Prostate gland (tissue), 2 donors: Measurements from ENCODE around the gene EXD3. TPM values are rescaled to one million over a fixed set of nuclear protein-coding genes. Genes with fewer than 3 reads are reported as not detected.

Source experiments
- DNase-seq: peaks from one replicate; pipeline ENCODE4 v3.0.0-alpha.2; 2019; ENCODE audit warnings: low spot score
- H3K27ac ChIP-seq, 2 donors: fragments of 200-600 bp; sonication (generic); 2 replicates each; pipeline ENCODE4 v1.5.1; 2017 to 2019
- H3K27me3 ChIP-seq: fragments of 200-600 bp; sonication (generic); replicated peaks from 2 replicates; pipeline ENCODE4 v1.5.1; 2019; ENCODE audit not compliant: insufficient read depth
- H3K36me3 ChIP-seq, 2 donors: fragments of 200-600 bp; sonication (generic); 1 replicate in 1 of 2; 2 replicates in 1 of 2; pipeline versions ENCODE4 v1.5.1 to v1.8.1; 2017 to 2019
- H3K4me1 ChIP-seq: fragments of 200-600 bp; sonication (generic); replicated peaks from 2 replicates; pipeline ENCODE4 v1.5.1; 2019
- H3K4me3 ChIP-seq, 2 donors: fragments of 200-600 bp; sonication (generic); 2 replicates each; pipeline ENCODE4 v1.5.1; 2017 to 2019
- H3K9me3 ChIP-seq: fragments of 200-600 bp; sonication (generic); 2 replicates; pipeline ENCODE4 v1.5.1; 2017
- CTCF ChIP-seq, 4 experiments: fragments of 200-600 bp in 2 of 4; fragments of 450-650 bp in 2 of 4; sonication (generic) in 2 of 4; IDR thresholded peaks; 1 replicate in 3 of 4; 2 replicates in 1 of 4; pipeline ENCODE4 v1.5.1; 2016 to 2019; ENCODE audit warnings: antibody characterized with exemption in 4 of 4, mild to moderate bottlenecking in 2 of 4, moderate library complexity in 2 of 4
- POLR2A ChIP-seq: fragments of 450-650 bp; IDR thresholded peaks from one replicate; pipeline ENCODE4 v1.6.1; 2016; ENCODE audit warnings: antibody characterized with exemption, mild to moderate bottlenecking
- POLR2AphosphoS5 ChIP-seq: sonication (generic); formaldehyde crosslinking; IDR thresholded peaks from one replicate; pipeline ENCODE4 v1.6.1; 2017; ENCODE audit warnings: antibody characterized with exemption
- WGBS: methylation state at CpG from one replicate; pipeline ENCODE4 v1.1.5; 2018; 5-methylcytosine and 5-hydroxymethylcytosine counted together
- intact Hi-C: fragments of 100-400 bp; cut with DNase I; formaldehyde crosslinking; loops from one replicate; pipeline ENCODE4 v1.14.2; 2022
- total RNA-seq, 2 donors: library from RNA; depleted of rRNA; stranded (reverse); fragments of >200 nt; gene quantifications; one replicate each; pipeline ENCODE4 v1.1.0, GENCODE V29; 2016

The EXD3 gene
- total RNA-seq, 2 donors from 2014 or later: 32.6 to 44.8 TPM

- no peaks in the 10 kb centered on the region for H3K27me3 ChIP-seq
- DNase-seq: no peak
- no peak overlapping the region for H3K27ac ChIP-seq
- H3K36me3 ChIP-seq: no peaks in the 10 kb centered on the region
- H3K4me3 ChIP-seq: no peak overlapping the region
- intact Hi-C loops: no loop called here
- no peaks in the 10 kb centered on the region for H3K9me3 ChIP-seq
- TF ChIP-seq POLR2A (no peak), POLR2AphosphoS5 (no peak), CTCF (IDR thresholded peaks at IDR 0.05) (no peak)
- WGBS: 76% methylated on average over 27 of the region's 27 CpGs
- H3K4me1 ChIP-seq: no peaks in the 10 kb centered on the region
Measured at GRCh38 chr9:137383081-137383783, 39.7 kb downstream of the EXD3 start.

GRCh38 chr9:137382444-137383080 is 40.4 kb downstream of the EXD3 start:
- Histone ChIP-seq H3K27me3 (no peaks in the 10 kb centered on the region), H3K36me3 (no peaks in the 10 kb centered on the region), H3K27ac (no peak overlapping the region), H3K9me3 (no peaks in the 10 kb centered on the region), H3K4me3 (no peak overlapping the region), H3K4me1 (no peaks in the 10 kb centered on the region)
- DNase-seq: no peak
- intact Hi-C loops: no loop called here
- 86% methylated on average over 25 of the region's 25 CpGs for WGBS
- TF ChIP-seq CTCF (IDR thresholded peaks at IDR 0.05) (no peak), POLR2AphosphoS5 (no peak), POLR2A (no peak)

- intact Hi-C loops: no loop called here
- Histone ChIP-seq H3K27ac (no peak overlapping the region), H3K36me3 (no peaks in the 10 kb centered on the region), H3K27me3 (no peaks in the 10 kb centered on the region), H3K9me3 (no peaks in the 10 kb centered on the region), H3K4me1 (no peaks in the 10 kb centered on the region), H3K4me3 (no peak overlapping the region)
- no peak for DNase-seq
- no peak for TF ChIP-seq POLR2A
- TF ChIP-seq POLR2AphosphoS5: no peak
- 89% methylated on average over 53 of the region's 53 CpGs for WGBS
Measured at GRCh38 chr9:137381501-137382443, 41.2 kb downstream of the EXD3 start.

- H3K27me3 ChIP-seq: no peaks in the 10 kb centered on the region
- WGBS: 95% methylated on average over 3 of the region's 7 CpGs
- intact Hi-C loops: no loop called here
- no peaks in the 10 kb centered on the region for H3K4me1 ChIP-seq
- no peak for DNase-seq
- TF ChIP-seq POLR2A (no peak), CTCF (IDR thresholded peaks at IDR 0.05) (no peak), POLR2AphosphoS5 (no peak)
- no peaks in the 10 kb centered on the region for H3K36me3 ChIP-seq
- no peak overlapping the region for H3K4me3 ChIP-seq
- no peak overlapping the region for H3K27ac ChIP-seq
- H3K9me3 ChIP-seq: no peaks in the 10 kb centered on the region
Measured at GRCh38 chr9:137380606-137381005, 42.4 kb downstream of the EXD3 start.

GRCh38 chr9:137380171-137380570 is 42.8 kb downstream of the EXD3 start:
- Histone ChIP-seq H3K27me3 (no peaks in the 10 kb centered on the region), H3K9me3 (no peaks in the 10 kb centered on the region), H3K27ac (no peak overlapping the region), H3K36me3 (no peaks in the 10 kb centered on the region), H3K4me3 (no peak overlapping the region), H3K4me1 (no peaks in the 10 kb centered on the region)
- no peak for DNase-seq
- 76% methylated on average over 9 of the region's 16 CpGs for WGBS
- intact Hi-C loops: no loop called here
- TF ChIP-seq POLR2A (no peak), POLR2AphosphoS5 (no peak), CTCF (IDR thresholded peaks at IDR 0.05) (no peak)
